HG02759 (cell line): ENCODE results near the gene ARL6IP5.

Experiments used
- ATAC-seq: cut with Tn5 transposase; IDR thresholded peaks from one replicate; pipeline ENCODE4 v1.9.1; 2021; ENCODE audit warnings: mild to moderate bottlenecking, moderate library complexity; ENCODE audit not compliant: unreplicated experiment

The ARL6IP5 gene

GRCh38 chr3:69149586-69149985, 64.8 kb downstream of the ARL6IP5 start:
- ATAC-seq = no peak
